HepG2 (cell line): ENCODE results near the gene SHC1. TPM values are rescaled to one million over a fixed set of nuclear protein-coding genes. Genes with fewer than 3 reads are reported as not detected.

Source experiments
- CEBPZ ChIP-seq: IDR thresholded peaks from 2 replicates; pipeline ENCODE4 v1.6.1; 2012; ENCODE audit warnings: low read length, improper control_type of control experiment
- CREM ChIP-seq, 2 experiments: sonication (generic) in 1 of 2; formaldehyde crosslinking in 1 of 2; IDR thresholded peaks; 2 replicates each; pipeline versions ENCODE4 v1.4.0 to v1.6.1; 2016 to 2020; ENCODE audit warnings: antibody characterized with exemption in 1 of 2, mild to moderate bottlenecking in 1 of 2, missing genetic modification reagents in 1 of 2
- DNMT1 ChIP-seq: sonication (generic); formaldehyde crosslinking; IDR thresholded peaks from 2 replicates; pipeline ENCODE4 v1.5.1; 2020; ENCODE audit warnings: mild to moderate bottlenecking, missing genetic modification reagents
- HNRNPLL ChIP-seq: fragments of 200-400 bp; formaldehyde crosslinking; IDR thresholded peaks from 2 replicates; pipeline ENCODE4 v1.6.1; 2017; ENCODE audit warnings: mild to moderate bottlenecking, low read depth, low read length; ENCODE audit not compliant: poor library complexity, severe bottlenecking
- KDM5A ChIP-seq: fragments of 200-600 bp; sonication (generic); IDR thresholded peaks from 2 replicates; pipeline ENCODE4 v1.7.0; 2018; ENCODE audit warnings: antibody characterized with exemption, mild to moderate bottlenecking, low read length, borderline replicate concordance
- MXD3 ChIP-seq: IDR thresholded peaks from 2 replicates; pipeline ENCODE4 v1.6.1; 2016; ENCODE audit warnings: mild to moderate bottlenecking, missing biosample characterization, missing genetic modification reagents
- NKX3-1 ChIP-seq: sonication (generic); formaldehyde crosslinking; IDR thresholded peaks from 2 replicates; pipeline ENCODE4 v1.5.0; 2020; ENCODE audit warnings: missing genetic modification reagents
- NR2F1 ChIP-seq, 2 experiments: fragments of 450-650 bp in 1 of 2; formaldehyde crosslinking in 1 of 2; IDR thresholded peaks; 2 replicates each; pipeline versions ENCODE4 v1.5.0 to v1.6.1; 2016 to 2020; ENCODE audit warnings: mild to moderate bottlenecking in 1 of 2, missing compliant biosample characterization in 1 of 2, missing genetic modification reagents in 1 of 2, moderate library complexity in 1 of 2
- RELA ChIP-seq: sonication (generic); formaldehyde crosslinking; IDR thresholded peaks from 2 replicates; pipeline ENCODE4 v1.4.0; 2020; ENCODE audit warnings: missing genetic modification reagents
- SCMH1 ChIP-seq: sonication (generic); formaldehyde crosslinking; IDR thresholded peaks from 2 replicates; pipeline ENCODE4 v1.9.0; 2021; ENCODE audit warnings: missing genetic modification reagents, mild to moderate bottlenecking, borderline replicate concordance
- ZBTB7B ChIP-seq: sonication (generic); formaldehyde crosslinking; IDR thresholded peaks from 2 replicates; pipeline ENCODE4 v1.4.0; 2020; ENCODE audit warnings: missing genetic modification reagents
- ZC3H4 ChIP-seq: sonication (generic); formaldehyde crosslinking; IDR thresholded peaks from 2 replicates; pipeline ENCODE4 v1.4.0; 2020; ENCODE audit warnings: missing genetic modification reagents, borderline replicate concordance
- ZNF282 ChIP-seq: fragments of 450-650 bp; IDR thresholded peaks from 2 replicates; pipeline ENCODE4 v1.6.1; 2018; ENCODE audit not compliant: partially characterized antibody
- ZNF3 ChIP-seq: IDR thresholded peaks from 2 replicates; pipeline ENCODE4 v1.7.0; 2017; ENCODE audit warnings: inconsistent platforms
- ZNF724P ChIP-seq: sonication (generic); formaldehyde crosslinking; IDR thresholded peaks from 2 replicates; pipeline ENCODE4 v1.8.0; 2022; ENCODE audit warnings: missing genetic modification reagents, borderline replicate concordance
- ZNF772 ChIP-seq: sonication (generic); formaldehyde crosslinking; IDR thresholded peaks from 2 replicates; pipeline ENCODE4 v1.5.0; 2020; ENCODE audit warnings: mild to moderate bottlenecking, missing genetic modification reagents
- ZSCAN20 ChIP-seq: sonication (generic); formaldehyde crosslinking; IDR thresholded peaks from 2 replicates; pipeline ENCODE4 v1.4.0; 2020; ENCODE audit warnings: missing genetic modification reagents, mild to moderate bottlenecking, borderline replicate concordance
- polyA plus RNA-seq, 8 experiments: library from polyadenylated mRNA; depleted of rRNA in 3 of 8; stranded (reverse) in 7 of 8; unstranded in 1 of 8; fragments of >200 nt; fragmentation: Illumina TruSeq in 4 of 8; extraction: Trizol in 4 of 8; gene quantifications; 2 replicates each; pipeline versions ENCODE4 v1.2.1 to v1.2.3, GENCODE V29; 2011 to 2016; ENCODE audit warnings: low read depth in 4 of 8, missing spikeins in 1 of 8, mixed read lengths in 1 of 8; ENCODE audit not compliant: insufficient read depth in 1 of 8
- total RNA-seq, 5 experiments: library from RNA; depleted of rRNA; stranded (reverse); fragments of >200 nt; fragmentation: Illumina TruSeq; extraction: Trizol; gene quantifications; 2 replicates each; pipeline ENCODE4 v1.2.3, GENCODE V29; 2016; ENCODE audit warnings: low read depth in 1 of 5
- TF ChIP-seq, protein P1 (sequence below): sonication (generic); formaldehyde crosslinking; IDR thresholded peaks from 2 replicates; pipeline ENCODE4 v1.4.0; 2020; ENCODE audit warnings: missing genetic modification reagents
- TF ChIP-seq, protein P2 (sequence below): sonication (generic); formaldehyde crosslinking; IDR thresholded peaks from 2 replicates; pipeline ENCODE4 v1.8.0; 2022; ENCODE audit warnings: mild to moderate bottlenecking, missing genetic modification reagents; ENCODE audit not compliant: insufficient replicate concordance
- TF ChIP-seq, protein P3 (sequence below): IDR thresholded peaks from 2 replicates; pipeline ENCODE4 v1.6.1; 2016; ENCODE audit warnings: missing compliant biosample characterization, missing genetic modification reagents, borderline replicate concordance
- TF ChIP-seq, protein P4 (sequence below): IDR thresholded peaks from 2 replicates; pipeline ENCODE4 v1.6.1; 2018; ENCODE audit warnings: missing genetic modification reagents

SHC1 gene
- total and polyA plus RNA-seq, 2 of the 13 experiments (the other 11 are each of a cell fraction or from before 2014, with no cell fraction given): 52.0 to 137 TPM

GRCh38 chr1:154974808-154975408 is 4.4 kb upstream of the SHC1 start (continued):
- TF ChIP-seq CEBPZ (no peak), CREM (IDR thresholded peaks at IDR 0.05) (no peak), CREM (CRISPR knock-in tag; IDR thresholded peaks at IDR 0.05) (no peak), NKX3-1 (no peak), ZNF772 (CRISPR knock-in tag) (no peak), ZC3H4 (no peak), ZSCAN20 (no peak), ZNF3 (no peak), NR2F1 (CRISPR knock-in tag; IDR thresholded peaks at IDR 0.05) (no peak), ZBTB7B (CRISPR knock-in tag) (no peak), ZNF282 (no peak), RELA (CRISPR knock-in tag) (no peak), KDM5A (no peak; the same call in 1 of the 2 replicates), MXD3 (no peak; the same call in 1 of the 2 replicates), HNRNPLL (no peak), DNMT1 (CRISPR knock-in tag) (no peak), ZNF724P (CRISPR knock-in tag) (no peak), SCMH1 (CRISPR knock-in tag) (no peak)
- TF ChIP-seq, protein P1, sequence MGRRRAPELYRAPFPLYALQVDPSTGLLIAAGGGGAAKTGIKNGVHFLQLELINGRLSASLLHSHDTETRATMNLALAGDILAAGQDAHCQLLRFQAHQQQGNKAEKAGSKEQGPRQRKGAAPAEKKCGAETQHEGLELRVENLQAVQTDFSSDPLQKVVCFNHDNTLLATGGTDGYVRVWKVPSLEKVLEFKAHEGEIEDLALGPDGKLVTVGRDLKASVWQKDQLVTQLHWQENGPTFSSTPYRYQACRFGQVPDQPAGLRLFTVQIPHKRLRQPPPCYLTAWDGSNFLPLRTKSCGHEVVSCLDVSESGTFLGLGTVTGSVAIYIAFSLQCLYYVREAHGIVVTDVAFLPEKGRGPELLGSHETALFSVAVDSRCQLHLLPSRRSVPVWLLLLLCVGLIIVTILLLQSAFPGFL (CRISPR knock-in tag): no peak
- TF ChIP-seq, protein P2, sequence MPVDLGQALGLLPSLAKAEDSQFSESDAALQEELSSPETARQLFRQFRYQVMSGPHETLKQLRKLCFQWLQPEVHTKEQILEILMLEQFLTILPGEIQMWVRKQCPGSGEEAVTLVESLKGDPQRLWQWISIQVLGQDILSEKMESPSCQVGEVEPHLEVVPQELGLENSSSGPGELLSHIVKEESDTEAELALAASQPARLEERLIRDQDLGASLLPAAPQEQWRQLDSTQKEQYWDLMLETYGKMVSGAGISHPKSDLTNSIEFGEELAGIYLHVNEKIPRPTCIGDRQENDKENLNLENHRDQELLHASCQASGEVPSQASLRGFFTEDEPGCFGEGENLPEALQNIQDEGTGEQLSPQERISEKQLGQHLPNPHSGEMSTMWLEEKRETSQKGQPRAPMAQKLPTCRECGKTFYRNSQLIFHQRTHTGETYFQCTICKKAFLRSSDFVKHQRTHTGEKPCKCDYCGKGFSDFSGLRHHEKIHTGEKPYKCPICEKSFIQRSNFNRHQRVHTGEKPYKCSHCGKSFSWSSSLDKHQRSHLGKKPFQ (CRISPR knock-in tag): no peak
- TF ChIP-seq, protein P3, sequence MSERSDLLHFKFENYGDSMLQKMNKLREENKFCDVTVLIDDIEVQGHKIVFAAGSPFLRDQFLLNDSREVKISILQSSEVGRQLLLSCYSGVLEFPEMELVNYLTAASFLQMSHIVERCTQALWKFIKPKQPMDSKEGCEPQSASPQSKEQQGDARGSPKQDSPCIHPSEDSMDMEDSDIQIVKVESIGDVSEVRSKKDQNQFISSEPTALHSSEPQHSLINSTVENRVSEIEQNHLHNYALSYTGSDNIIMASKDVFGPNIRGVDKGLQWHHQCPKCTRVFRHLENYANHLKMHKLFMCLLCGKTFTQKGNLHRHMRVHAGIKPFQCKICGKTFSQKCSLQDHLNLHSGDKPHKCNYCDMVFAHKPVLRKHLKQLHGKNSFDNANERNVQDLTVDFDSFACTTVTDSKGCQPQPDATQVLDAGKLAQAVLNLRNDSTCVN (CRISPR knock-in tag): peak; percentile 69; the same call in 1 of the 2 replicates
- TF ChIP-seq, protein P4, sequence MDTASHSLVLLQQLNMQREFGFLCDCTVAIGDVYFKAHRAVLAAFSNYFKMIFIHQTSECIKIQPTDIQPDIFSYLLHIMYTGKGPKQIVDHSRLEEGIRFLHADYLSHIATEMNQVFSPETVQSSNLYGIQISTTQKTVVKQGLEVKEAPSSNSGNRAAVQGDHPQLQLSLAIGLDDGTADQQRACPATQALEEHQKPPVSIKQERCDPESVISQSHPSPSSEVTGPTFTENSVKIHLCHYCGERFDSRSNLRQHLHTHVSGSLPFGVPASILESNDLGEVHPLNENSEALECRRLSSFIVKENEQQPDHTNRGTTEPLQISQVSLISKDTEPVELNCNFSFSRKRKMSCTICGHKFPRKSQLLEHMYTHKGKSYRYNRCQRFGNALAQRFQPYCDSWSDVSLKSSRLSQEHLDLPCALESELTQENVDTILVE (CRISPR knock-in tag): peak; percentile 84
